ENCODE measurements around the gene PPP6R2.

Gene PPP6R2

DNA sequence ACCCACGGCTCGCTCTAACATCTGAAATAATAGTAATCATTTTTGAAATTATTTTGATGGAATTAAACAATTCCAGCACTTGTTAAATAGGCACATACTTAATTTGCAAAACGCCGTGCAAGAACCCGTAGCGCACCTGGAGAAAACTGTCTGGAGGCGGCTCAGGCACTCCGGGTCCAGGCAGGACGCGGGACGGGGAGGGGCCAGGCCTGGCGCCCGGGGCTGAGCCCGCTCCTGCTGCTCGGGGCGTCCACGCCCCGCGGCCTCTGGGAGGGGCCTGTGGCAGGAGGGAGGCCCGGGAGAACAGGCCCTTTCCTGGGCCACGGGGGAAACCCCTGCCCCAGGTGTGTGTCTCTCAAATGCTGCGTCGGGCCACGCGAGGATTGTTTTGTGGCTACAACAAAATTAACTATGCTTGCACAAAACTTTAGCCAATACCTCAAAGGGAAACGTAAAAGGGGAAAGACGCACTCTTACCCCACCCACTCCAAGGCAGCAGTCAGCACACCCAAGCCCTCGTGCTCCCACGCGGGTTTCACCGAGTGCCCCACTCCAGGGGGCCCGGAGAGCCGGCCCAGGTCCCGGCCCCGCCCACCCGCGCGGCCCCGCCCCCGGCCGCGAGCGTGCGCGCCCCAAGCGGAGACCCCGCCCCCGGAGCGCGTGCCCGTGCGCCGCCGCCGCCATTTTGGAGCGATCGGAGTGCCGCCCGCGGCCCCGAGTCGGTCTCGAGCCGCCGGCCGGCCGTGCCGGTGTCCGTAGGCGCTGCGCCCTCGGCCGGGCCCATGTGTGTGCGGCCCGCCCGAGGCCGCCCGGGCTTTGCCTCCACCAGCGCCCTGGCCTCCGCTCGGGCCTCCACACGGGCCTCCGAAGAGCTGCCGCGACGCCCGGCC is at the start of gene PPP6R2:
Gene PPP6R2, plus strand, starts transcription at position 677 of the 890 bp plus-strand sequence. CDS start 50,582 bp downstream, outside the sequence.
- H3K9ac ChIP-seq, result peak within 1 kb of the TSS; percentile 69; the same call in 1 of the 2 replicates
- peak within 1 kb of the TSS; percentile 66 for H2AFZ ChIP-seq (ENCODE audit: low read depth)
- H3K27ac ChIP-seq, result peak within 1 kb of the TSS; percentile 66
- H4K20me1 ChIP-seq (ENCODE audit: insufficient read depth), result no peaks in the 10 kb centered on the region
- no peaks in the 10 kb centered on the region for H3K36me3 ChIP-seq (ENCODE audit: insufficient read depth)
- H3K79me2 ChIP-seq (ENCODE audit: insufficient read depth, low read depth), result peaks cover 5% of the 10 kb centered on the region; the same call in 1 of the 2 replicates
- H3K4me1 ChIP-seq (ENCODE audit: low read depth, poor library complexity, severe bottlenecking), result no peaks in the 10 kb centered on the region
- no peaks in the 10 kb centered on the region for H3K27me3 ChIP-seq (ENCODE audit: insufficient read depth, low read depth)
- no peak within 1 kb of the TSS for H3K4me3 ChIP-seq (IDR thresholded peaks at IDR 0.05; ENCODE audit: insufficient read depth, low read depth, low read length)
- H3K4me2 ChIP-seq, result peak within 1 kb of the TSS; percentile 80
- TF ChIP-seq CTCF (conservative IDR thresholded peaks at IDR 0.05; ENCODE audit: low read depth, low read length), result peak; percentile 3; the same call in 1 of the 2 replicates

GRCh38 chr22:50293441-50294318 is 49.4 kb upstream of the PPP6R2 start:
- Histone ChIP-seq H3K4me3 (IDR thresholded peaks at IDR 0.05; ENCODE audit: insufficient read depth, low read depth, low read length) (no peak overlapping the region), H3K79me2 (ENCODE audit: insufficient read depth, low read depth) (no peaks in the 10 kb centered on the region), H3K4me2 (no peak overlapping the region), H3K4me1 (ENCODE audit: low read depth, poor library complexity, severe bottlenecking) (no peaks in the 10 kb centered on the region), H3K9ac (no peak overlapping the region), H3K27ac (no peak overlapping the region), H4K20me1 (ENCODE audit: insufficient read depth) (no peaks in the 10 kb centered on the region), H2AFZ (ENCODE audit: low read depth) (no peak overlapping the region), H3K27me3 (ENCODE audit: insufficient read depth, low read depth) (no peaks in the 10 kb centered on the region), H3K36me3 (ENCODE audit: insufficient read depth) (no peaks in the 10 kb centered on the region)
- no peak for TF ChIP-seq CTCF (conservative IDR thresholded peaks at IDR 0.05; ENCODE audit: low read depth, low read length)

DNA sequence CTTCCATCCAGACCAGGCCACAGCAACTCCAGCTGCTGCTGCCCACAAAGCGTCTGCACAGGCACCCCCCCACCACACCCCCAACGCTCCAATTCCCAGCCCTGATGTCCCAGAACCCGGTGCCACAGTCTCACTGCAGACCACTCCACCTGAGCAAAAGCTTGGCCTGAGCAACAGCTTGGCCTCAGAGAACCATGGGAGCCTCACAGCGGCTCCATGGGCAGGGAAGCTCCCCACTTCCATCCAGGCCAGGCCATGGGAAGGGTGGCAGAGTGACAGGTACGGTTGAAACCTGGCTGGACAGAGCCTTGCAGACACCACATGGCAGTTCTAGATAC is 48.8 kb upstream of the PPP6R2 start:
- no peak overlapping the region for H3K4me2 ChIP-seq
- H2AFZ ChIP-seq (ENCODE audit: low read depth), result no peak overlapping the region
- no peaks in the 10 kb centered on the region for H3K79me2 ChIP-seq (ENCODE audit: insufficient read depth, low read depth)
- no peaks in the 10 kb centered on the region for H3K36me3 ChIP-seq (ENCODE audit: insufficient read depth)
- no peaks in the 10 kb centered on the region for H3K27me3 ChIP-seq (ENCODE audit: insufficient read depth, low read depth)
- no peak for TF ChIP-seq CTCF (conservative IDR thresholded peaks at IDR 0.05; ENCODE audit: low read depth, low read length)
- no peak overlapping the region for H3K9ac ChIP-seq
- no peak overlapping the region for H3K27ac ChIP-seq
- no peaks in the 10 kb centered on the region for H4K20me1 ChIP-seq (ENCODE audit: insufficient read depth)
- H3K4me1 ChIP-seq (ENCODE audit: low read depth, poor library complexity, severe bottlenecking), result no peaks in the 10 kb centered on the region
- H3K4me3 ChIP-seq (IDR thresholded peaks at IDR 0.05; ENCODE audit: insufficient read depth, low read depth, low read length), result no peak overlapping the region

DNA sequence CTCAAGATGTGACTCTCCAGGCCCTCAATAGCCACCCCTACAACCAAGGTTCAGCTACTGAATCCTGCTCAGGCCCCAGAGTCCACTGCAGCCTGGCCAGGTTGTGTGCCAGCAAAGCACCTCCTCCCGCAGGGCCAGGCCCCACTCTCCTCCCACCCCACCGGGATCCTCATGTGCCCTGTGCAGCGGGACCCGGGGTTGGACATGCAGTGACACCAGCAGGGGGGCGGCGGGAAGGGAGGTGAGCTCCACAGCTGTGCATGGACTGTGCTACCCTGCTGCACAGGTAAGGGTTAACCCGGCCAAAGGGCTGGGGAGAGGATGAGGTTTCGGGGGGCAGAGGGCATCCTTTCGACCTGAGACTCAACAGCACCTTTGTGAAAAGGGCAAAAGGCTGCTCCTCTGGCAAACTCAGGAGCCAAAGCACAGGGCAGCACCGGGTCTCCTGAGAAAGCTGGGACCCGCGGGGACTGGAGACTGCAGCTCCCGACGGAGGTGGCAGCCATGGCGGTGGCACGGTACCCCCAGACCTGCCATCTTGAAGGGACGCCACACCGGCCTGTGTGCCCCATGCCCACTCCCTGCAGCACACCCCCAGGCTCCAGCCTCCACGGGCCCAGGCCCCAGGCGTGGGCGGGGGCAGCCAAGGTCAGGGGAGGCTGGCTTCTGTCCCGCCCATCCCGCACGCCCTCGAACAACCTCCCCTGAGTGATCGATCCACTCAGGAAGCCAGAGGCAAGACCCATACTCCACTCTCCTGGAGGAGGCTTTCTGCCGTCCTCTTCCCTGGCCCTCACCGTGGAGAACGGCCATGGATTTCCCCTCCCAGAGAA is 46.3 kb upstream of the PPP6R2 start:
- no peaks in the 10 kb centered on the region for H4K20me1 ChIP-seq (ENCODE audit: insufficient read depth)
- no peak overlapping the region for H2AFZ ChIP-seq (ENCODE audit: low read depth)
- H3K4me1 ChIP-seq (ENCODE audit: low read depth, poor library complexity, severe bottlenecking), result no peaks in the 10 kb centered on the region
- no peak overlapping the region for H3K27ac ChIP-seq
- H3K36me3 ChIP-seq (ENCODE audit: insufficient read depth), result no peaks in the 10 kb centered on the region
- no peak overlapping the region for H3K4me2 ChIP-seq
- no peaks in the 10 kb centered on the region for H3K27me3 ChIP-seq (ENCODE audit: insufficient read depth, low read depth)
- H3K79me2 ChIP-seq (ENCODE audit: insufficient read depth, low read depth), result no peaks in the 10 kb centered on the region
- no peak for TF ChIP-seq CTCF (conservative IDR thresholded peaks at IDR 0.05; ENCODE audit: low read depth, low read length)
- H3K9ac ChIP-seq, result no peak overlapping the region
- no peak overlapping the region for H3K4me3 ChIP-seq (IDR thresholded peaks at IDR 0.05; ENCODE audit: insufficient read depth, low read depth, low read length)
